ENCODE data around the gene PCMT1. TPM values are rescaled to one million over a fixed set of nuclear protein-coding genes. Genes with fewer than 3 reads are reported as not detected.
"Not testable (repeated sequence)": the region's sequence is repeated elsewhere in the genome, so short reads cannot be mapped to it uniquely, and the experiment has no call there.

The PCMT1 gene
- total RNA-seq, 1 experiment from 2014 or later, result 118 TPM

DNA sequence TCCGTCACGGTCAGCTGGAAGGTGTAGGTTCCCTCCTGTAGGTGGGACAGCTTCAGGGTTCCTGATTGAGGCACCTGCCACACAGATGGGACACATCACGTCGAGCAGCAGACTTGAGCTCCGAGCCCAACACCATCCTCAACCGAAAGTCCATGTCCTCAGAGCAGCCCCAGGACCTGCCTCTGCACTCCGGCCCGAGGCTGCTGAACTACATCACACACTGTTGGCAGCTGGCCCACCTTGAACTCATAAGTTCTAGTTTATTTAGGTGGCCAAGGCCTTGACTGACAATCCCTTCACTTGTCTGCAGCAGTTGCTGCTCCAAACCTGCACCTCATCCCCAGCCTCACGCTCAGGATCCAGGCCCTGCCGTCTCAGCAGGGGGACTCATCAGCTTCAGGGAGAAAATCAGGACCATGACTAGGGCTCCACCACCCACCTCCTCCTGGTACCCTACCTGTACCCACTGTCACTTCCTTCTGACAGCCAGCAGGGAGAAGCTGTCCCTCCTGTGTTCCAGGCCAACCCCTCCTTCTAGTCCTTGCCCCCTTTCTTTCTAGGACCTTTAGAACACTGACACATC, 93.6 kb downstream of the PCMT1 start:
- H3K27ac Mint-ChIP-seq (ENCODE audit: unreplicated experiment), result no peak overlapping the region
- no peaks in the 10 kb centered on the region for H3K9me3 Mint-ChIP-seq (ENCODE audit: unreplicated experiment)
- CTCF ChIA-PET, result interaction anchor here (1.1 kb wide), 1 partner anchor 22 kb away, joined by 3 read pairs; no protein-coding TSS in a partner anchor
- Histone ChIP-seq H3K4me1 (peaks cover 30% of the 10 kb centered on the region), H3K36me3 (ENCODE audit: control insufficient read depth, insufficient read depth, low read length) (no peaks in the 10 kb centered on the region), H3K27me3 (replicated peaks; ENCODE audit: control insufficient read depth, insufficient read depth, low read length) (no peaks in the 10 kb centered on the region), H3K4me3 (ENCODE audit: low read depth, low read length) (no peak overlapping the region), H3K9me3 (no peaks in the 10 kb centered on the region)
- POLR2A ChIA-PET, result no interaction called here
- intact Hi-C loops (cut with micrococcal nuclease; ENCODE audit: unreplicated experiment), result no loop called here
- peaks cover 29% of the 10 kb centered on the region for H3K4me1 Mint-ChIP-seq (ENCODE audit: low read depth, unreplicated experiment)
- H3K27me3 Mint-ChIP-seq (ENCODE audit: insufficient read depth, unreplicated experiment), result no peaks in the 10 kb centered on the region
- TF ChIP-seq CTCF (IDR thresholded peaks at IDR 0.05; ENCODE audit: insufficient read depth in 1 of 2, low read depth in 1 of 2, low read length in 1 of 2, severe bottlenecking in 1 of 2, unreplicated experiment in 1 of 2), result no peak
- peaks cover 14% of the 10 kb centered on the region for H3K36me3 Mint-ChIP-seq (ENCODE audit: insufficient read depth, unreplicated experiment)
- no peak overlapping the region for H3K4me3 Mint-ChIP-seq (ENCODE audit: unreplicated experiment)
- DNase-seq, result no peak
- BruUV-seq (replicated peaks), result no TSS peak

DNA sequence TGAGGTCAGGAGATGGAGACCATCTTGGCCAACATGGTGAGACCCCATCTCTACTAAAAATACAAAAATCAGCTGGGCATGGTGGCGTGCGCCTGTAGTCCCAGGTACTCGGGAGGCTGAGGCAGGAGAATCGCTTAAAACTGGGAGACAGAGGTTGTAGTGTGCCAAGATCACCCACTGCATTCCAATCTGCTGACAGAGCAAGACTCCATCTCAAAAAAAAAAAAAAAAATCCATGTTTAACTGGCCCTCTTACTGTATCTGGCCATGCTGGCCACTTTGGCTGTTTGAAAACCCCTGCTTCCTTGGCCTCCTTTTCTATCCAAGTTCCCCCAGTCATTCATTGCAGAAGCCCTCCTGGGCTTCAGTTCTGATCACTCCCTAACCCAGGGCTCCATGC, 94.5 kb downstream of the PCMT1 start:
- DNase-seq; POLR2A ChIA-PET; H3K4me3 ChIP-seq (ENCODE audit: low read depth, low read length); H3K9me3 ChIP-seq; H3K36me3 ChIP-seq (ENCODE audit: control insufficient read depth, insufficient read depth, low read length); CTCF ChIA-PET; H3K27me3 ChIP-seq (replicated peaks; ENCODE audit: control insufficient read depth, insufficient read depth, low read length); H3K9me3 Mint-ChIP-seq (ENCODE audit: unreplicated experiment); H3K4me3 Mint-ChIP-seq (ENCODE audit: unreplicated experiment); H3K27me3 Mint-ChIP-seq (ENCODE audit: insufficient read depth, unreplicated experiment); intact Hi-C loops (cut with micrococcal nuclease; ENCODE audit: unreplicated experiment); BruUV-seq (replicated peaks); H3K27ac Mint-ChIP-seq (ENCODE audit: unreplicated experiment): not testable (repeated sequence)
- H3K4me1 ChIP-seq, result peaks cover 30% of the 10 kb centered on the region
- H3K4me1 Mint-ChIP-seq (ENCODE audit: low read depth, unreplicated experiment), result peaks cover 29% of the 10 kb centered on the region
- peaks cover 14% of the 10 kb centered on the region for H3K36me3 Mint-ChIP-seq (ENCODE audit: insufficient read depth, unreplicated experiment)

DNA sequence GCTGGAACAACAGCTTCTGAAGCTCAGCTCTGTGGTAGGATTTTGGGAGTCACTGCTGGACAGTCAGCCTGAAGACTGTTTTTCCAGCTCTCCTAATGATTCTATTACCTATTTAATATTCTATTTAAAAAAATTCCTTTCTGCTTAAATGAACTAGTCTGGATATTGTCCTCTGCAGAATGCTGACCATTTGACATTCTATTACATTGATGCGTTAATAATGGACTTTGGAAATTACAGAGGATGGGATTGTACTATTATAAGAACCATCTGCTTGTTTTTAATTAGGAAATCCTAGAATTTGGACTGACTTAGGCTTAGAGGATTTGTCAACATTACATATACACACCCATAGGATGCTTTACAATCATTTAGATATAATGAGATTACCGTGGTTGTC, 94.9 kb downstream of the PCMT1 start:
- intact Hi-C loops (cut with micrococcal nuclease; ENCODE audit: unreplicated experiment), result no loop called here
- no TSS peak for BruUV-seq (replicated peaks)
- Histone ChIP-seq H3K9me3 (no peaks in the 10 kb centered on the region), H3K4me3 (ENCODE audit: low read depth, low read length) (no peak overlapping the region), H3K27me3 (replicated peaks; ENCODE audit: control insufficient read depth, insufficient read depth, low read length) (no peaks in the 10 kb centered on the region), H3K36me3 (ENCODE audit: control insufficient read depth, insufficient read depth, low read length) (no peaks in the 10 kb centered on the region), H3K4me1 (peaks cover 30% of the 10 kb centered on the region)
- peaks cover 29% of the 10 kb centered on the region for H3K4me1 Mint-ChIP-seq (ENCODE audit: low read depth, unreplicated experiment)
- TF ChIP-seq CTCF (IDR thresholded peaks at IDR 0.05; ENCODE audit: insufficient read depth in 1 of 2, low read depth in 1 of 2, low read length in 1 of 2, severe bottlenecking in 1 of 2, unreplicated experiment in 1 of 2), result no peak
- ChIA-PET CTCF (interaction anchor here (0.5 kb wide), 1 partner anchor 20 kb away, joined by 5 read pairs; the partner anchor contains the start of gene LRP11), POLR2A (no interaction called here)
- H3K9me3 Mint-ChIP-seq (ENCODE audit: unreplicated experiment), result no peaks in the 10 kb centered on the region
- H3K4me3 Mint-ChIP-seq (ENCODE audit: unreplicated experiment), result no peak overlapping the region
- H3K27me3 Mint-ChIP-seq (ENCODE audit: insufficient read depth, unreplicated experiment), result no peaks in the 10 kb centered on the region
- DNase-seq, result no peak
- no peak overlapping the region for H3K27ac Mint-ChIP-seq (ENCODE audit: unreplicated experiment)
- H3K36me3 Mint-ChIP-seq (ENCODE audit: insufficient read depth, unreplicated experiment), result peaks cover 14% of the 10 kb centered on the region

All from Caco-2 (cell line).